Right kidney (tissue), 1 donor: ENCODE results near the gene HSD11B2.

Experiments
- DNase-seq: peaks from one replicate; pipeline ENCODE4 v3.0.0-alpha.2; 2016

HSD11B2 gene

GRCh38 chr16:67477960-67478554, 47.1 kb downstream of the HSD11B2 start:
- no peak for DNase-seq

- peak; percentile 98 for DNase-seq
Measured at GRCh38 chr16:67480833-67481560, 50.1 kb downstream of the HSD11B2 start, which contains the start of gene ATP6V0D1. Gene ATP6V0D1 (minus strand): TSS chr16:67481157. CDS start chr16:67481086, 71 bp downstream.

GRCh38 chr16:67481561-67482232, 50.8 kb downstream of the HSD11B2 start:
- DNase-seq = peak; percentile 38

- no peak for DNase-seq
Measured at GRCh38 chr16:67482233-67482924, 51.5 kb downstream of the HSD11B2 start.

GRCh38 chr16:67483150-67483549, 52.2 kb downstream of the HSD11B2 start, which contains the start of gene AGRP:
Gene AGRP (minus strand): TSS chr16:67483547. CDS start chr16:67483398, 149 bp downstream.
- DNase-seq = no peak

GRCh38 chr16:67483731-67484525, 53.0 kb downstream of the HSD11B2 start:
- no peak for DNase-seq

GRCh38 chr16:67486805-67487204, 55.9 kb downstream of the HSD11B2 start:
- no peak for DNase-seq
